HG03103 (cell line): Measurements from ENCODE around the gene PRKN.

Experiments used
- ATAC-seq: cut with Tn5 transposase; IDR thresholded peaks from one replicate; pipeline ENCODE4 v1.9.1; 2021; ENCODE audit warnings: low read depth; ENCODE audit not compliant: unreplicated experiment

PRKN gene

GRCh38 chr6:162029873-162030576 is 697.5 kb downstream of the PRKN start:
- ATAC-seq: no peak

DNA sequence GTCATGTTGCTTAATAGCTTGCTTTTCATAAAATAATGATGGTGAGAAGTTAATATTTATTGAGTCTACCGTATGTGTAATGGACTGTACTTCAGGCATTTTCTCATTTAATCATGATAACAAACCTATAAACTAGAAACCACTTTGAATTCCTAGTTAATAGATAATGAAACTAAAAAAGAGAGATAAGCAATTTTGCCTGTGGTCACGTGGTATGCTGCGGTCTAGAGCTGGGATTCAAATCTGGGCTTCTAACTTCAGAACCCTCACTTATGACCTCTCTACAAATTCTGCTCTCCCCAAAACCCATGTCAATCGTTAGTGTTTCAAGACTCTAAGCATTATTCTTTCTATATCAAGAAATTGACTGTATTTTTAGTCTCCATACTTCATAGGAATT is 700.7 kb downstream of the PRKN start:
- ATAC-seq: no peak

- no peak for ATAC-seq
Measured at GRCh38 chr6:162026031-162026430, 701.5 kb downstream of the PRKN start.

- ATAC-seq: no peak
Measured at GRCh38 chr6:162019349-162019748, 708.2 kb downstream of the PRKN start.

GRCh38 chr6:162017536-162017935 is 710.0 kb downstream of the PRKN start:
- ATAC-seq: no peak

GRCh38 chr6:162014069-162014811 is 713.3 kb downstream of the PRKN start:
- ATAC-seq: no peak

GRCh38 chr6:162005372-162005771 is 722.2 kb downstream of the PRKN start:
- ATAC-seq: no peak

DNA sequence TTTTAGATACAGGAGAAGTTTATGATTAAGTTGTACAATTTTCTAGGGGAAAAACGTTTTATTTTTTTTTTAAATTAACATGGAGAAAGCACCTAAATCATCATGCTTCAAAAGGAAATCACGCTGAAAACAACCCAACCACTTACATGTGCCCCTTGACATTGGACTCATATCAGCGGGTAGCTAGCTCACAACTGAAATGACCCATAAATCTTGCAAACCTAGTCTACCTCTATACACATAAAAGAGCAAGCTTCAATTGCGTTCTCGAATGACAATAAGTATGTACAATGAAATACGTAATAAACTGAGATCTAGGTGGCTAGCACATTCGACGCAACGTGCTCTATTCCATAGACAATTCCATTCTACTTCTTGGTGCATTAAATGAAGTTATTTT is 730.8 kb downstream of the PRKN start:
- no peak for ATAC-seq

GRCh38 chr6:161985876-161986423 is 741.6 kb downstream of the PRKN start:
- no peak for ATAC-seq

GRCh38 chr6:161984713-161985112 is 742.9 kb downstream of the PRKN start:
- no peak for ATAC-seq

DNA sequence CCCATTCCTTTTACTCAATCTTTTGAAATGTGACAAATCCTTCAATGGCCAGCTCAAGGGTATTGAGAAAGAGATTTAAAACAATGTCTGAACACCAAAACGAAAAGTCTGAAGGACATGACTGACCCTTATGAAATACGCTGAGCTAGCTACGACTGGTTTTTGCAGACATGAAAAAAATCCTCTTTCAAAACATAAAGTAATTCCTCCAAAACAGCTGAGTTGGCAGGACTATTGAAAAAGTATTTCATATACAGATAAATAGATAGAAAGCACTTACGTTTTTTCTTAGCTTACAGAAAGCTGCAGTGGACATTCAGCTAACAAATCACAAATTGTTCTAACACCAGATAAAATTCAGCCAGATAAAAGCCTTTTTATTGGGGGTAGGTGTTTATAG is 751.0 kb downstream of the PRKN start:
- no peak for ATAC-seq

- no peak for ATAC-seq
Measured at GRCh38 chr6:161973064-161973463, 754.5 kb downstream of the PRKN start.

GRCh38 chr6:161971043-161971442 is 756.5 kb downstream of the PRKN start:
- ATAC-seq: no peak

- no peak for ATAC-seq
Measured at GRCh38 chr6:161963634-161964234, 763.8 kb downstream of the PRKN start.

DNA sequence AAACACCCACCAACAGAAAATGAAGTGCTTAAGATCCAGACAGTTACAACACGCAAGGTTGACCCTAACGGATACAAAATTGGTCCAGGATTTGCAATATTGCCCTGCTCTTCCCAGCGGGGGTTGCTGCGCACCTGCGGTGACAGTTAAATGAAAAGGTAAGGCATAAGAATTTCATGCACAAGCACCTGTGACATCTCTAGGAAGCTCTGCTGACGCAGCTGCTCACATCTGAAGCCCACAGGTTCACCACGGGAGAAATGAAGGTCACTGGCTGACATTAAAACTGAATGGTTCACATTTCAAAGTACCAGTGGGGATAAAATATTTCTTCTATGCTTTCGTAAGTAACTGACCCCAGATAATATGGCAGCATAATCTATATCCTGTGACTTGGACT is 764.4 kb downstream of the PRKN start:
- no peak for ATAC-seq

GRCh38 chr6:161961796-161962195 is 765.8 kb downstream of the PRKN start:
- ATAC-seq: no peak

DNA sequence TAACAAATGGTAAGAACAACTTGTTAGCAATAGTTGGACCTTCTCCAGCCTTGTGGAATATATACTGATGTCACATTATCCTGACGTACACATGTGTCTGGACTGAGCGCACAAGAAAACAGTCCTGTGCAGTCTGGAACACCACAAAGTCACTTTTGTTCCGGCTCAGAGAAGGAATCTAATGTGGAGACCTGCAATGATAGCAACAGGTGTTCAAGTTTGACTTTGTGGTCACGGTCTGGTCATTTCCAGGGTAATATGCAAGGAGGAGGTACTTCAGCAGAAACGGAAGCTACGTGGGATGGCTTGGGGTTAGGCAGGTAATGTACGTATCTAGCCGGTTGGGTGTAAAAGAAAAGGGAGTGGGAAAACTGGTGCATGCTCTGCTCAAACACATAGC is 766.5 kb downstream of the PRKN start:
- no peak for ATAC-seq

DNA sequence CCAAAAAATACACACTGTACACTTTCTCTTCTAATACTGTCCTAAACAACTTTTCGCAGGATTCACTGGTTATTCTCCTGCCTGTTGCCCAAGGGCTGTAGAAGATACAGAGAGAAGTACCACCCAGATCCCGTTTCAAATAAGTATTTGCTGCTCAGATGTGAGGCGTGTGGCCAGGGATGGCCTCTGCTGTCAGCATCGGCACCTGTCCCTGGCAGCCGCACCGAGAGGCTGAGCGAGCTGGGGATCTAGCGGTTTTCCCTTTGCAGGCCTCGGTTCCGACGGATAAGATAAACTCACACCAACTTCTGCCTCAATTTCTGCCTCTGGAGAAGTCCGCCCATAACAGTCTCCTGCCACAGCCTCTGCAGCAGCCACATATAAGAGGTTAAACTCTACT is 768.5 kb downstream of the PRKN start:
- no peak for ATAC-seq

GRCh38 chr6:161956082-161956481 is 771.5 kb downstream of the PRKN start:
- no peak for ATAC-seq

GRCh38 chr6:161954699-161955276 is 772.8 kb downstream of the PRKN start:
- no peak for ATAC-seq

GRCh38 chr6:161954077-161954476 is 773.5 kb downstream of the PRKN start:
- ATAC-seq: no peak
